ENCODE measurements around the gene NUMBL. TPM values are rescaled to one million over a fixed set of nuclear protein-coding genes. Genes with fewer than 3 reads are reported as not detected.

Gene NUMBL
- polyA plus RNA-seq, 1 experiment = 29.4 TPM

DNA sequence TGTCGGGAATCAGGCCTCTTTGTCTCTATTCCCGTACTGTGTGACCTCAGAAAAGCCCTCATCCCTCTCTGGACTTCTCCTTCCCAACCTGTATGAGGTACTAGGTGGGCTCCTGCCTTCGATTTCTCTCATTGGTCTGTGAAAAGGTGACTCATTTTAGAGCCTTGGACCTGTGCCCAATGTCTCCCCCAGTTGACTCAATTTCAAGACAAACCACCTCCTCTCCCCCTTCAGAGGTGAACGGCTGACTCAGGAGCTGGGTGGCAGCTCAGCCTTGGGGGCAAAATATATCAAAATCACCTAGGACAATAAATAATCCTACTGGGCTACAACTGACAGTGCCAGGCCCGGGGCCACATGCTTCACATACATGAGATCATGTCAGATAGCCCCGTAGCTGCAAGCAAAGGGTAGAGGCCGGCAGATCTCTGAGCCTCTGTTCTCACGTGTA, 25.6 kb upstream of the NUMBL start:
- TF ChIP-seq, protein P1, sequence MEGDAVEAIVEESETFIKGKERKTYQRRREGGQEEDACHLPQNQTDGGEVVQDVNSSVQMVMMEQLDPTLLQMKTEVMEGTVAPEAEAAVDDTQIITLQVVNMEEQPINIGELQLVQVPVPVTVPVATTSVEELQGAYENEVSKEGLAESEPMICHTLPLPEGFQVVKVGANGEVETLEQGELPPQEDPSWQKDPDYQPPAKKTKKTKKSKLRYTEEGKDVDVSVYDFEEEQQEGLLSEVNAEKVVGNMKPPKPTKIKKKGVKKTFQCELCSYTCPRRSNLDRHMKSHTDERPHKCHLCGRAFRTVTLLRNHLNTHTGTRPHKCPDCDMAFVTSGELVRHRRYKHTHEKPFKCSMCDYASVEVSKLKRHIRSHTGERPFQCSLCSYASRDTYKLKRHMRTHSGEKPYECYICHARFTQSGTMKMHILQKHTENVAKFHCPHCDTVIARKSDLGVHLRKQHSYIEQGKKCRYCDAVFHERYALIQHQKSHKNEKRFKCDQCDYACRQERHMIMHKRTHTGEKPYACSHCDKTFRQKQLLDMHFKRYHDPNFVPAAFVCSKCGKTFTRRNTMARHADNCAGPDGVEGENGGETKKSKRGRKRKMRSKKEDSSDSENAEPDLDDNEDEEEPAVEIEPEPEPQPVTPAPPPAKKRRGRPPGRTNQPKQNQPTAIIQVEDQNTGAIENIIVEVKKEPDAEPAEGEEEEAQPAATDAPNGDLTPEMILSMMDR (IDR thresholded peaks at IDR 0.05; ENCODE audit: low read depth, low read length) = no peak
- H3K27ac ChIP-seq (ENCODE audit: low read depth, low read length) = peak overlapping the region; percentile 100
- CTCF ChIA-PET = interaction anchor here (2.1 kb wide), 1 partner anchor 82 kb away, joined by 5 read pairs; no protein-coding TSS in a partner anchor
- POLR2A ChIA-PET = interaction anchor here (1.5 to 2.3 kb wide), 5 partner anchors 25 to 62 kb away, joined by 3 to 20 read pairs (median 17); partner anchors contain the start of genes ACTMAP, NUMBL, RAB4B and SNRPA
- DNase-seq (ENCODE audit: low read depth, low spot score) = peak; percentile 6
- H3K4me3 ChIP-seq (ENCODE audit: low read depth, low read length) = peak overlapping the region; percentile 89
- H3K9me3 ChIP-seq (ENCODE audit: control insufficient read depth, insufficient read depth, low read length) = no peaks in the 10 kb centered on the region
- H3K27me3 ChIP-seq (ENCODE audit: control insufficient read depth, insufficient read depth, low read length) = no peaks in the 10 kb centered on the region

DNA sequence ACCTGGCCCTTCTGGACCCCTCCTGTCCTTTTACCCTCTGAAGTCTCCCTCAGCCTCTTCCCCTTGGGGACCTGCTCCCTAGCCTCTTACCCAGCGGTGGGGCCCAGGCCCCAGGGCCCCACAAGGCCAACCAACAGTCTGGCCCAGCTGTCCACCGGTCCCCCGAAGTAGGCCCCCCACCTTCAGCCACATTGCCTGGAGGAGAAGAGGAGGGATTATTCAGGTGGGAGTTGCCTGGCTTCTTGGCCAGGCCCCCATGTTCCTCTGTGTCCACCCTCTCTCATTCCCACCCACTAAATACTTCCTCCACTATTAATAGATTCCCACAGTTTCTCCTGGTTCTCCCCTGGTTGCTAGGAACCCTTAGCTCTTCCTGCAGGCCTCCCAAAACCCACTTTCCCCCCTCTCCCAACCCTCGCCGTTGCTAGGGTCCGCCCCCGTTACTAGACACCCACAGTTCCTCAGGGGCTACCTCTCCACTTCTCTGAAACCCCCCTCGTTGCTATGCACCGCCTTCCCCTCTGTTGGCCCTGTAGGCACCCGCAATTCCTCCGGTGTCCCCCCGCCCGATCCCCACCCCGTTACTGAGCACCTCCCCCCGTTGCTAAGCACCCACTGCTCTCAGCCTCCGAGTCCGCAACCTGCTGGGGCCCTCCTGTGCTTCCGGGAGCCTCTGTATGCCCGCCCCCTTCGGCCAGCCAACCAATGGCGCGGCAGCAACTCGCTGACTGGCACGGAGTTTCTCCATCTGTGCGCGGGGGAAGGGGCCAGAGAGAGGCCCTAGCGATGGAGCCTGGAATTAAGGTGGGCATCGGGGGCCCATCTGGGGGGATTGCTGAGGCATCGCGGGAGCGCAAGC, 24.2 kb upstream of the NUMBL start:
- ChIA-PET CTCF (no interaction called here), POLR2A (interaction anchor here (0.7 kb wide), 1 partner anchor 21 kb away, joined by 5 read pairs; no protein-coding TSS in a partner anchor)
- Histone ChIP-seq H3K27ac (ENCODE audit: low read depth, low read length) (peak overlapping the region; percentile 100), H3K27me3 (ENCODE audit: control insufficient read depth, insufficient read depth, low read length) (no peaks in the 10 kb centered on the region), H3K4me3 (ENCODE audit: low read depth, low read length) (peak overlapping the region; percentile 70), H3K9me3 (ENCODE audit: control insufficient read depth, insufficient read depth, low read length) (no peaks in the 10 kb centered on the region)
- TF ChIP-seq, protein P1 (IDR thresholded peaks at IDR 0.05; ENCODE audit: low read depth, low read length) = no peak
- DNase-seq (ENCODE audit: low read depth, low spot score) = peak; percentile 81

DNA sequence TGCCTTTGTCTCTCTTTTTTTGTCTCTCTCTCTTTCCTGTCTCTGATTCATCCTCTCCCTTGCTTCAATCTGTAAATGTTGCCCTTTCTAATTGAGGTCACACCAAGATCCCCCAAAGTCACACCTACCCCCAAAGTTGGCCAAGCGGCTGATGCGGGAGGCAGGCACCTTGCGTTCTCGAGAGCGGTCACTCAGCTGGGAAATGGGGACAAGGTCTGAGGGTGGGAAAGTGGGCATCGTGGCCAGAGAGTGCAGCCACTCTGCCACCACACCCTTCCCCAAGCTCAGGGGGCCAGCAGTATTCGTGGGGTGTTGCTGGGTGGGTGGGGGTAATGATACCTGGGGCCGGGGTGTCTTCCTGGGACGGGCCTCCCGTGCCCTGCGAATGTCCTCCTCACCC, 23.5 kb upstream of the NUMBL start:
- no peak overlapping the region for H3K27ac ChIP-seq (ENCODE audit: low read depth, low read length)
- no peaks in the 10 kb centered on the region for H3K27me3 ChIP-seq (ENCODE audit: control insufficient read depth, insufficient read depth, low read length)
- ChIA-PET POLR2A (no interaction called here), CTCF (no interaction called here)
- no peaks in the 10 kb centered on the region for H3K9me3 ChIP-seq (ENCODE audit: control insufficient read depth, insufficient read depth, low read length)
- peak overlapping the region; percentile 70 for H3K4me3 ChIP-seq (ENCODE audit: low read depth, low read length)
- DNase-seq (ENCODE audit: low read depth, low spot score) = no peak
- TF ChIP-seq, protein P1 (IDR thresholded peaks at IDR 0.05; ENCODE audit: low read depth, low read length) = no peak

DNA sequence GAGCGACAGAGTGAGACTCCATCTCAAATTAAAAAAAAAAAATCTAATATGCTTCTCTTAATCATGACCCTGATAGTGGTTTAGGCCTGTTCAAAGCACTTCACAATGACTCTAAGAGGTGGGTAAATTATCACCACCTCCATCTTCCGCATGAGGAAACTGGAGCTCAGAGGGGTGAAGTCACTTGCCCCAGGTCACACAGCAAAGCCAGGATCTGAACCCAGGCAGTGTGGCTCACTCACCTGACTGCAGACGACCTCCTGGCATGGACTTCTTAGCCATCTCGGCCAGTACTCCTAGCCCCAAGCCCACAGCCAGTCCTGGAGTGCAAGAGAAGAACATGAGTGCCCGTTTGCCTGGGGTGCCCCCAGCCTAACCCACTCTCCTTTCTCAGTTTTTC, 19.4 kb upstream of the NUMBL start:
- ChIA-PET POLR2A (no interaction called here), CTCF (no interaction called here)
- TF ChIP-seq, protein P1 (IDR thresholded peaks at IDR 0.05; ENCODE audit: low read depth, low read length) = no peak
- H3K4me3 ChIP-seq (ENCODE audit: low read depth, low read length) = no peak overlapping the region
- no peak overlapping the region for H3K27ac ChIP-seq (ENCODE audit: low read depth, low read length)
- no peaks in the 10 kb centered on the region for H3K9me3 ChIP-seq (ENCODE audit: control insufficient read depth, insufficient read depth, low read length)
- H3K27me3 ChIP-seq (ENCODE audit: control insufficient read depth, insufficient read depth, low read length) = no peaks in the 10 kb centered on the region
- no peak for DNase-seq (ENCODE audit: low read depth, low spot score)

DNA sequence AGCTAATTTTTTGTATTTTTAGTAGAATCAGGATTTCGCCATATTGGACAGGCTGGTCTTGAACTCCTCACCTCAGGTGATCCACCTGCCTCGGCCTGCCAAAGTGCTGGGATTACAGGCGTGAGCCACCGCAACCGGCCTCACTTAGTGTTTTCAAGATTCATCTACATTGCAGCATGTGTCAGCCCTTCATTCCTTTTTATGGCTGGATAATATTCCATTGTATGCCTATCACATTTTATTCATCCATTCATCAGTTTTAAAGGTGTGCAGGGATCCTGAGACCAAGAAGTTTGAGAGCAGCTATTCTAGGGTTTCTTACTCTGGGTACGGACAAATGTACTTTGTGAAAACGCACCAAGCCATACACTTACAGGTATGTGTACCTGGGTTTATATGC, 17.2 kb upstream of the NUMBL start:
- ChIA-PET POLR2A (no interaction called here), CTCF (no interaction called here)
- TF ChIP-seq, protein P1 (IDR thresholded peaks at IDR 0.05; ENCODE audit: low read depth, low read length) = no peak
- H3K27ac ChIP-seq (ENCODE audit: low read depth, low read length) = no peak overlapping the region
- H3K4me3 ChIP-seq (ENCODE audit: low read depth, low read length) = no peak overlapping the region
- H3K27me3 ChIP-seq (ENCODE audit: control insufficient read depth, insufficient read depth, low read length) = no peaks in the 10 kb centered on the region
- no peak for DNase-seq (ENCODE audit: low read depth, low spot score)
- H3K9me3 ChIP-seq (ENCODE audit: control insufficient read depth, insufficient read depth, low read length) = no peaks in the 10 kb centered on the region

Data from AG04450 (cell line).